ENCODE data around the gene MFNG.

DNA sequence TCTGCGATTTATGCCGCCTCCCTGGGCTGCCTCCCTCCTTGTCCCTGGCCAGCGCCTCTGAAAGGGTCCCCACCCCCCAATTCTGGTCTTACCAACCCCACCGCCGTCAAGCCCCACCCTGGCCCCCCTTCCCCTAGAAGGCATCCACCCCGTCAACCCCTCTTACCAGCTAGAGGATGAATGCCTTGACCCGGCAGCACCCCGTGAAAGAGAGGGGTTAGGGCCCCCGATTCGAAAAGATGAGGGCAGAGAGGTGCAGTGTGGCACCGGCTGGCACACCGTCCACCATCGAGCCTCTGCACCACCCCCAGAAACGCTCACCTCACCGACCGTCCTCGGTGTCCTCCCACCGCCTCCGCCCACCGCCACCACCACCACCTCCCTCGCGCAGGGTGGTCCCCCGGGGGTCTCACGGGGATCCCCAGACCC is 59.5 kb downstream of the MFNG start:
- TF ChIP-seq, protein P1, sequence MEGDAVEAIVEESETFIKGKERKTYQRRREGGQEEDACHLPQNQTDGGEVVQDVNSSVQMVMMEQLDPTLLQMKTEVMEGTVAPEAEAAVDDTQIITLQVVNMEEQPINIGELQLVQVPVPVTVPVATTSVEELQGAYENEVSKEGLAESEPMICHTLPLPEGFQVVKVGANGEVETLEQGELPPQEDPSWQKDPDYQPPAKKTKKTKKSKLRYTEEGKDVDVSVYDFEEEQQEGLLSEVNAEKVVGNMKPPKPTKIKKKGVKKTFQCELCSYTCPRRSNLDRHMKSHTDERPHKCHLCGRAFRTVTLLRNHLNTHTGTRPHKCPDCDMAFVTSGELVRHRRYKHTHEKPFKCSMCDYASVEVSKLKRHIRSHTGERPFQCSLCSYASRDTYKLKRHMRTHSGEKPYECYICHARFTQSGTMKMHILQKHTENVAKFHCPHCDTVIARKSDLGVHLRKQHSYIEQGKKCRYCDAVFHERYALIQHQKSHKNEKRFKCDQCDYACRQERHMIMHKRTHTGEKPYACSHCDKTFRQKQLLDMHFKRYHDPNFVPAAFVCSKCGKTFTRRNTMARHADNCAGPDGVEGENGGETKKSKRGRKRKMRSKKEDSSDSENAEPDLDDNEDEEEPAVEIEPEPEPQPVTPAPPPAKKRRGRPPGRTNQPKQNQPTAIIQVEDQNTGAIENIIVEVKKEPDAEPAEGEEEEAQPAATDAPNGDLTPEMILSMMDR (conservative IDR thresholded peaks at IDR 0.05 in 1 of 2, IDR thresholded peaks at IDR 0.05 in 1 of 2; ENCODE audit: extremely low read depth in 1 of 2, insufficient read depth in 1 of 2, low read depth in 1 of 2, low read length in 2 of 2): no peak
- TF ChIP-seq EZH2 (IDR thresholded peaks at IDR 0.05; ENCODE audit: borderline replicate concordance, low read length): no peak

All from mammary epithelial cell (primary cell).